HepG2 (cell line): ENCODE results near the gene MEF2D. TPM values are rescaled to one million over a fixed set of nuclear protein-coding genes. Genes with fewer than 3 reads are reported as not detected.

Experiments used
- AGO1 ChIP-seq: fragments of 200-400 bp; formaldehyde crosslinking; IDR thresholded peaks from 2 replicates; pipeline ENCODE4 v1.6.1; 2017; ENCODE audit warnings: mild to moderate bottlenecking, low read depth, low read length, moderate library complexity; ENCODE audit not compliant: poor library complexity, severe bottlenecking
- BHLHE40 ChIP-seq: IDR thresholded peaks from 2 replicates; pipeline ENCODE4 v1.6.1; 2011; ENCODE audit warnings: low read length, improper control_type of control experiment
- EEA1 ChIP-seq: sonication (generic); formaldehyde crosslinking; IDR thresholded peaks from 2 replicates; pipeline ENCODE4 v1.5.1; 2020; ENCODE audit warnings: mild to moderate bottlenecking, missing genetic modification reagents, borderline replicate concordance
- GATAD1 ChIP-seq: IDR thresholded peaks from 2 replicates; pipeline ENCODE4 v1.6.1; 2016; ENCODE audit warnings: missing genetic modification reagents, missing compliant biosample characterization
- GMEB2 ChIP-seq: IDR thresholded peaks from 2 replicates; pipeline ENCODE4 v1.6.1; 2016; ENCODE audit warnings: missing biosample characterization, missing genetic modification reagents, low read depth
- HMGA1 ChIP-seq: sonication (generic); formaldehyde crosslinking; conservative IDR thresholded peaks from 2 replicates; pipeline ENCODE4 v1.4.0; 2020; ENCODE audit warnings: missing genetic modification reagents
- KMT2A ChIP-seq: sonication (generic); formaldehyde crosslinking; IDR thresholded peaks from 2 replicates; pipeline ENCODE4 v1.4.0; 2020; ENCODE audit warnings: missing genetic modification reagents
- MIER2 ChIP-seq: IDR thresholded peaks from 2 replicates; pipeline ENCODE4 v1.6.1; 2016; ENCODE audit warnings: missing biosample characterization, missing genetic modification reagents
- MTA1 ChIP-seq: sonication (generic); formaldehyde crosslinking; IDR thresholded peaks from 2 replicates; pipeline ENCODE4 v1.4.0; 2020; ENCODE audit warnings: missing genetic modification reagents, mild to moderate bottlenecking, borderline replicate concordance
- THAP9 ChIP-seq: sonication (generic); formaldehyde crosslinking; IDR thresholded peaks from 2 replicates; pipeline ENCODE4; 2020; ENCODE audit warnings: missing genetic modification reagents, mild to moderate bottlenecking, borderline replicate concordance
- XRCC5 ChIP-seq: fragments of 200-400 bp; formaldehyde crosslinking; optimal IDR thresholded peaks from 2 replicates; pipeline ENCODE3; 2017; ENCODE audit warnings: mild to moderate bottlenecking, low read length
- ZFP82 ChIP-seq: sonication (generic); formaldehyde crosslinking; IDR thresholded peaks from 2 replicates; pipeline ENCODE4 v1.5.1; 2020; ENCODE audit warnings: mild to moderate bottlenecking, missing genetic modification reagents, borderline replicate concordance
- ZNF44 ChIP-seq: sonication (generic); formaldehyde crosslinking; IDR thresholded peaks from 2 replicates; pipeline ENCODE4 v1.5.1; 2020; ENCODE audit warnings: mild to moderate bottlenecking, missing genetic modification reagents
- ZNF552 ChIP-seq: sonication (generic); formaldehyde crosslinking; IDR thresholded peaks from 2 replicates; pipeline ENCODE4 v1.9.0; 2022; ENCODE audit warnings: missing genetic modification reagents, mild to moderate bottlenecking, borderline replicate concordance
- ZNF704 ChIP-seq: sonication (generic); formaldehyde crosslinking; IDR thresholded peaks from 2 replicates; pipeline ENCODE4 v1.8.1; 2023; ENCODE audit warnings: mild to moderate bottlenecking, inconsistent platforms, moderate library complexity, missing genetic modification reagents, borderline replicate concordance
- ZNF773 ChIP-seq: sonication (generic); formaldehyde crosslinking; IDR thresholded peaks from 2 replicates; pipeline ENCODE4 v1.4.0; 2020; ENCODE audit warnings: missing genetic modification reagents, borderline replicate concordance
- ZNF780A ChIP-seq: sonication (generic); formaldehyde crosslinking; IDR thresholded peaks from 2 replicates; pipeline ENCODE4 v1.8.0; 2022; ENCODE audit warnings: mild to moderate bottlenecking, missing genetic modification reagents, moderate library complexity
- ZSCAN25 ChIP-seq: sonication (generic); formaldehyde crosslinking; IDR thresholded peaks from 2 replicates; pipeline ENCODE4 v1.8.0; 2022; ENCODE audit warnings: mild to moderate bottlenecking, missing genetic modification reagents
- polyA plus RNA-seq, 8 experiments: library from polyadenylated mRNA; depleted of rRNA in 3 of 8; stranded (reverse) in 7 of 8; unstranded in 1 of 8; fragments of >200 nt; fragmentation: Illumina TruSeq in 4 of 8; extraction: Trizol in 4 of 8; gene quantifications; 2 replicates each; pipeline versions ENCODE4 v1.2.1 to v1.2.3, GENCODE V29; 2011 to 2016; ENCODE audit warnings: low read depth in 4 of 8, missing spikeins in 1 of 8, mixed read lengths in 1 of 8; ENCODE audit not compliant: insufficient read depth in 1 of 8
- total RNA-seq, 5 experiments: library from RNA; depleted of rRNA; stranded (reverse); fragments of >200 nt; fragmentation: Illumina TruSeq; extraction: Trizol; gene quantifications; 2 replicates each; pipeline ENCODE4 v1.2.3, GENCODE V29; 2016; ENCODE audit warnings: low read depth in 1 of 5
- TF ChIP-seq, protein P1 (sequence below): IDR thresholded peaks from 2 replicates; pipeline ENCODE4 v1.6.1; 2016
- TF ChIP-seq, protein P2 (sequence below): sonication (generic); formaldehyde crosslinking; conservative IDR thresholded peaks from 2 replicates; pipeline ENCODE4 v1.4.0; 2020; ENCODE audit warnings: missing genetic modification reagents

MEF2D gene
- total and polyA plus RNA-seq, 2 of the 13 experiments (the other 11 are each of a cell fraction or from before 2014, with no cell fraction given) = 1.6 to 3.9 TPM

GRCh38 chr1:156500793-156501506 is 375 bp upstream of the MEF2D start (continued):
- TF ChIP-seq KMT2A (0 out of 2 replicates have a peak, but pooled peaks have one; percentile 37), ZNF704 (CRISPR knock-in tag) (0 out of 2 replicates have a peak, but pooled peaks have one; percentile 12), GATAD1 (CRISPR knock-in tag) (peak; percentile 38; the same call in 1 of the 2 replicates), ZNF44 (CRISPR knock-in tag) (0 out of 2 replicates have a peak, but pooled peaks have one; percentile 69), XRCC5 (peak; percentile 28), GMEB2 (CRISPR knock-in tag) (no peak; the same call in 1 of the 2 replicates), ZFP82 (peak; percentile 86; the same call in 1 of the 2 replicates), MIER2 (CRISPR knock-in tag) (peak; percentile 13; the same call in 1 of the 2 replicates), ZSCAN25 (CRISPR knock-in tag) (peak; percentile 49; the same call in 1 of the 2 replicates), MTA1 (CRISPR knock-in tag) (peak; percentile 36; the same call in 1 of the 2 replicates), THAP9 (CRISPR knock-in tag) (peak; percentile 91; the same call in 1 of the 2 replicates), HMGA1 (CRISPR knock-in tag) (no peak), ZNF780A (CRISPR knock-in tag) (0 out of 2 replicates have a peak, but pooled peaks have one; percentile 51), ZNF773 (peak; percentile 84), EEA1 (CRISPR knock-in tag) (peak; percentile 89; the same call in 1 of the 2 replicates), BHLHE40 (peak; percentile 37; the same call in 1 of the 2 replicates), ZNF552 (CRISPR knock-in tag) (0 out of 2 replicates have a peak, but pooled peaks have one; percentile 58), AGO1 (no peak)
- TF ChIP-seq, protein P1, sequence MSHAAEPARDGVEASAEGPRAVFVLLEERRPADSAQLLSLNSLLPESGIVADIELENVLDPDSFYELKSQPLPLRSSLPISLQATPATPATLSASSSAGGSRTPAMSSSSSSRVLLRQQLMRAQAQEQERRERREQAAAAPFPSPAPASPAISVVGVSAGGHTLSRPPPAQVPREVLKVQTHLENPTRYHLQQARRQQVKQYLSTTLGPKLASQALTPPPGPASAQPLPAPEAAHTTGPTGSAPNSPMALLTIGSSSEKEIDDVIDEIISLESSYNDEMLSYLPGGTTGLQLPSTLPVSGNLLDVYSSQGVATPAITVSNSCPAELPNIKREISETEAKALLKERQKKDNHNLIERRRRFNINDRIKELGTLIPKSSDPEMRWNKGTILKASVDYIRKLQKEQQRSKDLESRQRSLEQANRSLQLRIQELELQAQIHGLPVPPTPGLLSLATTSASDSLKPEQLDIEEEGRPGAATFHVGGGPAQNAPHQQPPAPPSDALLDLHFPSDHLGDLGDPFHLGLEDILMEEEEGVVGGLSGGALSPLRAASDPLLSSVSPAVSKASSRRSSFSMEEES (CRISPR knock-in tag) = peak; percentile 33; the same call in 1 of the 2 replicates
- TF ChIP-seq, protein P2, sequence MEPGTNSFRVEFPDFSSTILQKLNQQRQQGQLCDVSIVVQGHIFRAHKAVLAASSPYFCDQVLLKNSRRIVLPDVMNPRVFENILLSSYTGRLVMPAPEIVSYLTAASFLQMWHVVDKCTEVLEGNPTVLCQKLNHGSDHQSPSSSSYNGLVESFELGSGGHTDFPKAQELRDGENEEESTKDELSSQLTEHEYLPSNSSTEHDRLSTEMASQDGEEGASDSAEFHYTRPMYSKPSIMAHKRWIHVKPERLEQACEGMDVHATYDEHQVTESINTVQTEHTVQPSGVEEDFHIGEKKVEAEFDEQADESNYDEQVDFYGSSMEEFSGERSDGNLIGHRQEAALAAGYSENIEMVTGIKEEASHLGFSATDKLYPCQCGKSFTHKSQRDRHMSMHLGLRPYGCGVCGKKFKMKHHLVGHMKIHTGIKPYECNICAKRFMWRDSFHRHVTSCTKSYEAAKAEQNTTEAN (CRISPR knock-in tag) = peak; percentile 46; the same call in 1 of the 2 replicates
